H1 (cell line): ENCODE results near the gene RASSF4. TPM values are rescaled to one million over a fixed set of nuclear protein-coding genes. Genes with fewer than 3 reads are reported as not detected.

Experiments
- CTCF ChIA-PET: fragments of 300-600 bp; sonication (Branson Sonifier 250); formaldehyde crosslinking; loops from one replicate; lab custom pipeline; 2021; ENCODE audit not compliant: partially characterized antibody; lab: Charles Lee
- POLR2A ChIA-PET: fragments of 300-600 bp; sonication (Branson Sonifier 250); formaldehyde crosslinking; loops from one replicate; lab custom pipeline; 2021; ENCODE audit warnings: inconsistent platforms; ENCODE audit not compliant: partially characterized antibody; lab: Charles Lee
- DNase-seq, 2 experiments: peaks; one replicate each; pipeline versions ENCODE4 v3.0.0 to v3.0.0-alpha.2; 2010 to 2022; ENCODE audit warnings: low spot score in 2 of 2, low read depth in 1 of 2, mixed read lengths in 1 of 2
- FAIRE-seq: peaks from 2 replicates; lab custom pipeline; 2011; peaks lifted over from hg19 to GRCh38; lab: Jason Lieb, UNC
- H2AFZ ChIP-seq: 2 replicates; pipeline ENCODE4 v1.8.1; 2012; ENCODE audit warnings: low read length, inconsistent platforms
- H2AK5ac ChIP-seq: 2 replicates; pipeline ENCODE4 v1.6.1; 2013; ENCODE audit warnings: low read depth, low read length
- H2BK120ac ChIP-seq: replicated peaks from 2 replicates; pipeline ENCODE3; 2013; ENCODE audit warnings: low read depth, low read length, inconsistent platforms
- H2BK12ac ChIP-seq: 2 replicates; pipeline ENCODE4 v1.6.1; 2013; ENCODE audit warnings: low read depth, low read length
- H2BK15ac ChIP-seq: 2 replicates; pipeline ENCODE4 v1.6.1; 2013; ENCODE audit warnings: low read length
- H2BK20ac ChIP-seq: 2 replicates; pipeline ENCODE4 v1.6.1; 2013; ENCODE audit warnings: low read length
- H2BK5ac ChIP-seq: 2 replicates; pipeline ENCODE4 v1.6.1; 2013; ENCODE audit warnings: low read depth, low read length
- H3K14ac ChIP-seq: 2 replicates; pipeline ENCODE4 v1.6.1; 2013; ENCODE audit warnings: inconsistent platforms; ENCODE audit not compliant: insufficient read length
- H3K18ac ChIP-seq: 2 replicates; pipeline ENCODE4 v1.6.1; 2013; ENCODE audit warnings: low read length; ENCODE audit errors: extremely low read depth
- H3K23ac ChIP-seq: 2 replicates; pipeline ENCODE4 v1.6.1; 2013; ENCODE audit warnings: inconsistent platforms; ENCODE audit not compliant: insufficient read length
- H3K23me2 ChIP-seq: 2 replicates; pipeline ENCODE4 v1.6.1; 2013; ENCODE audit warnings: low read depth, low read length
- H3K27ac ChIP-seq: 2 replicates; pipeline ENCODE4 v1.6.1; 2011; ENCODE audit warnings: low read depth, low read length, inconsistent platforms
- H3K27me3 ChIP-seq, 4 experiments: replicated peaks in 1 of 4; 1 replicate in 1 of 4; 2 replicates in 3 of 4; pipeline versions ENCODE4 v1.6.1 to v1.8.1; 2011 to 2013; ENCODE audit warnings: low read length in 3 of 4, mild to moderate bottlenecking in 3 of 4, inconsistent platforms in 2 of 4, mixed read lengths in 2 of 4, moderate library complexity in 1 of 4; ENCODE audit not compliant: control insufficient read depth in 3 of 4, insufficient read depth in 3 of 4; ENCODE audit errors: extremely low read depth in 1 of 4
- H3K36me3 ChIP-seq, 4 experiments: 2 replicates each; pipeline versions ENCODE4 v1.6.1 to v1.8.1; 2011 to 2013; ENCODE audit warnings: mild to moderate bottlenecking in 4 of 4, low read length in 3 of 4, moderate library complexity in 2 of 4, control low read depth in 1 of 4, inconsistent platforms in 1 of 4; ENCODE audit not compliant: insufficient read depth in 4 of 4, control insufficient read depth in 2 of 4
- H3K4ac ChIP-seq: replicated peaks from 2 replicates; pipeline ENCODE3; 2013; ENCODE audit warnings: low read length, low read depth, mixed read lengths, inconsistent platforms; ENCODE audit not compliant: insufficient read length
- H3K4me1 ChIP-seq, 4 experiments: replicated peaks in 1 of 4; 1 replicate in 1 of 4; 2 replicates in 3 of 4; pipeline versions ENCODE4 v1.6.1 to v1.8.1; 2011 to 2013; ENCODE audit warnings: low read length in 3 of 4, inconsistent platforms in 2 of 4, mixed read lengths in 1 of 4; ENCODE audit not compliant: insufficient read depth in 4 of 4, control insufficient read depth in 3 of 4
- H3K4me2 ChIP-seq, 2 experiments: 2 replicates each; pipeline versions ENCODE4 v1.6.1 to v1.8.1; 2011 to 2013; ENCODE audit warnings: low read depth in 2 of 2, low read length in 2 of 2, control low read depth in 1 of 2, inconsistent platforms in 1 of 2, mild to moderate bottlenecking in 1 of 2; ENCODE audit not compliant: insufficient read depth in 1 of 2
- H3K4me3 ChIP-seq, 4 experiments: fragments of 200-600, 300-600 bp in 1 of 4; sonication (generic), shearing (Covaris generic), sonication (Bioruptor Twin) in 1 of 4; 2 replicates each; pipeline versions ENCODE4 v1.5.1 to v1.8.1; 2011 to 2016; ENCODE audit warnings: low read length in 4 of 4, low read depth in 3 of 4, control low read depth in 2 of 4, inconsistent platforms in 2 of 4, mild to moderate bottlenecking in 2 of 4, mixed read lengths in 1 of 4, moderate library complexity in 1 of 4; ENCODE audit not compliant: insufficient read depth in 2 of 4; ENCODE audit errors: extremely low read depth in 1 of 4
- H3K56ac ChIP-seq: replicated peaks from 2 replicates; pipeline ENCODE3; 2013; ENCODE audit warnings: low read depth, mild to moderate bottlenecking, mixed read lengths, low read length, inconsistent platforms; ENCODE audit not compliant: insufficient read length
- H3K79me1 ChIP-seq: 2 replicates; pipeline ENCODE4 v1.6.1; 2013; ENCODE audit warnings: low read depth, low read length, control low read depth
- H3K79me2 ChIP-seq, 2 experiments: 2 replicates each; pipeline versions ENCODE4 v1.6.1 to v1.8.1; 2012 to 2013; ENCODE audit warnings: low read length in 2 of 2, mild to moderate bottlenecking in 2 of 2, inconsistent platforms in 1 of 2; ENCODE audit not compliant: insufficient read depth in 2 of 2, control insufficient read depth in 1 of 2
- H3K9ac ChIP-seq, 4 experiments: replicated peaks in 1 of 4; 1 replicate in 1 of 4; 2 replicates in 3 of 4; pipeline versions ENCODE4 v1.6.1 to v1.8.1; 2011 to 2013; ENCODE audit warnings: low read depth in 3 of 4, low read length in 3 of 4, control low read depth in 2 of 4, mild to moderate bottlenecking in 2 of 4, moderate library complexity in 2 of 4, inconsistent platforms in 1 of 4; ENCODE audit errors: extremely low read depth in 1 of 4
- H3K9me3 ChIP-seq, 2 experiments: 2 replicates each; pipeline versions ENCODE4 v1.6.1 to v1.8.1; 2012 to 2013; ENCODE audit warnings: mild to moderate bottlenecking in 2 of 2, moderate library complexity in 2 of 2, control low read depth in 1 of 2, inconsistent platforms in 1 of 2, low read depth in 1 of 2, low read length in 1 of 2, mixed read lengths in 1 of 2; ENCODE audit not compliant: insufficient read depth in 2 of 2
- H4K20me1 ChIP-seq, 2 experiments: replicated peaks in 1 of 2; 2 replicates each; pipeline versions ENCODE3 to v1.8.1; 2011 to 2013; ENCODE audit warnings: inconsistent platforms in 2 of 2, low read length in 2 of 2, mild to moderate bottlenecking in 1 of 2; ENCODE audit not compliant: insufficient read depth in 2 of 2, control insufficient read depth in 1 of 2
- H4K5ac ChIP-seq: 2 replicates; pipeline ENCODE4 v1.6.1; 2013; ENCODE audit warnings: low read length, low read depth, mixed read lengths, inconsistent platforms; ENCODE audit not compliant: insufficient read length
- H4K8ac ChIP-seq: 2 replicates; pipeline ENCODE4 v1.8.0; 2013; ENCODE audit warnings: mild to moderate bottlenecking, moderate library complexity, low read length, inconsistent platforms; ENCODE audit not compliant: insufficient read depth; ENCODE audit errors: extremely low read depth
- H4K91ac ChIP-seq: replicated peaks from 2 replicates; pipeline ENCODE3; 2013; ENCODE audit warnings: low read length, mixed read lengths, inconsistent platforms; ENCODE audit not compliant: insufficient read length
- CHD2 ChIP-seq: IDR thresholded peaks from 2 replicates; pipeline ENCODE4 v1.6.1; 2012; ENCODE audit warnings: low read length, improper control_type of control experiment
- CREB1 ChIP-seq: IDR thresholded peaks from 2 replicates; pipeline ENCODE4 v1.6.1; 2012; ENCODE audit warnings: inconsistent platforms
- E2F6 ChIP-seq: IDR thresholded peaks from 2 replicates; pipeline ENCODE4 v1.6.1; 2012; ENCODE audit warnings: inconsistent platforms
- EGR1 ChIP-seq: IDR thresholded peaks from 2 replicates; pipeline ENCODE4 v1.6.1; 2011; ENCODE audit warnings: low read depth, low read length, borderline replicate concordance
- GABPA ChIP-seq: IDR thresholded peaks from 2 replicates; pipeline ENCODE4 v1.6.1; 2011; ENCODE audit warnings: mild to moderate bottlenecking, low read length, moderate library complexity, borderline replicate concordance; ENCODE audit not compliant: insufficient read depth
- JUND ChIP-seq: IDR thresholded peaks from 2 replicates; pipeline ENCODE4 v1.6.1; 2011; ENCODE audit warnings: mild to moderate bottlenecking, improper control_type of control experiment, low read length
- KDM1A ChIP-seq: fragments of 200-600, 300-600 bp; sonication (generic); IDR thresholded peaks from 2 replicates; pipeline ENCODE4 v1.7.1; 2016; ENCODE audit warnings: mild to moderate bottlenecking, low read length, borderline replicate concordance
- KDM5A ChIP-seq: fragments of 200-600 bp; IDR thresholded peaks from 2 replicates; pipeline ENCODE4 v1.7.1; 2012; ENCODE audit warnings: mild to moderate bottlenecking, low read length, inconsistent platforms, mixed read lengths
- POLR2A ChIP-seq, 2 experiments: IDR thresholded peaks; 1 replicate in 1 of 2; 2 replicates in 1 of 2; pipeline ENCODE4 v1.6.1; 2011; ENCODE audit warnings: low read depth in 2 of 2, low read length in 2 of 2, mild to moderate bottlenecking in 2 of 2; ENCODE audit errors: control extremely low read depth in 1 of 2
- POLR2AphosphoS5 ChIP-seq: IDR thresholded peaks from 2 replicates; pipeline ENCODE4 v1.6.1; 2011; ENCODE audit warnings: low read depth, low read length
- SIN3A ChIP-seq, 2 experiments: IDR thresholded peaks in 1 of 2; conservative IDR thresholded peaks in 1 of 2; 2 replicates each; pipeline ENCODE4 v1.6.1; 2011 to 2012; ENCODE audit warnings: low read length in 2 of 2, improper control_type of control experiment in 1 of 2, low read depth in 1 of 2, mild to moderate bottlenecking in 1 of 2
- WGBS, 2 experiments: shearing (Covaris generic) in 1 of 2; methylation state at CpG; one replicate each; pipeline versions ENCODE4 v1.1.6 to v1.1.7; 2013 to 2015; ENCODE audit warnings: low lambda C conversion rate in 2 of 2, mixed read lengths in 2 of 2, inconsistent platforms in 1 of 2, low coverage in 1 of 2, missing lambda C conversion rate in 1 of 2; ENCODE audit not compliant: insufficient replicate concordance in 2 of 2, insufficient coverage in 1 of 2, insufficient read length in 1 of 2; ENCODE audit errors: extremely low coverage in 1 of 2, missing lambda C conversion rate in 1 of 2; 5-methylcytosine and 5-hydroxymethylcytosine counted together
- polyA plus RNA-seq, 7 experiments: library from polyadenylated mRNA; depleted of rRNA in 3 of 7; stranded (reverse) in 5 of 7; unstranded in 2 of 7; fragments of >200 nt in 5 of 7; fragments of 200-250 nt in 2 of 7; gene quantifications; 1 replicate in 5 of 7; 2 replicates in 1 of 7; 4 replicates in 1 of 7; pipeline versions ENCODE4 v1.2.1 to v1.2.3, GENCODE V29; 2011 to 2013; ENCODE audit warnings: missing spikeins in 2 of 7, mixed read lengths in 2 of 7
- total RNA-seq: library from RNA; stranded (reverse); fragmentation: NEBNext Ultra II Directional; extraction: Animal tissue kit (Norgen Biotek cat#: 25700); gene quantifications from 2 replicates; pipeline ENCODE4 v1.2.1, GENCODE V29; 2021

RASSF4 gene
- total and polyA plus RNA-seq, 2 of the 8 experiments (the other 6 are each of a cell fraction or from before 2014, with no cell fraction given), result 14.3 to 14.5 TPM

- DNase-seq (no peak), FAIRE-seq (no peak)
- peaks cover 0 to 6% (median 0%) of the 10 kb centered on the region in 4 experiments; a peak in 3 of 8 replicates for H3K36me3 ChIP-seq
- no peak overlapping the region for H4K5ac ChIP-seq
- H3K4me1 ChIP-seq, result peaks cover 18 to 35% (median 25%) of the 10 kb centered on the region in 4 experiments
- ChIA-PET CTCF (interaction anchor here (0.6 to 11.2 kb wide), 8 partner anchors 9 to 44 kb away, joined by 3 to 143 read pairs (median 18); partner anchors contain the start of gene DEPP1), POLR2A (interaction anchor here (1.1 kb wide), 1 partner anchor 16 kb away, joined by 3 read pairs; no protein-coding TSS in a partner anchor)
- H2BK120ac ChIP-seq, result no peak overlapping the region
- peak overlapping the region; percentile 97 for H2AK5ac ChIP-seq
- H4K20me1 ChIP-seq, result peaks cover 0 to 2% of the 10 kb centered on the region in 2 experiments
- H2BK15ac ChIP-seq, result peak overlapping the region; percentile 97
- 83% methylated on average over 11 of the region's 11 CpGs; no CpG with 5 or more reads in 1 of the 2 experiments for WGBS, 2 experiments
- H2BK5ac ChIP-seq, result peak overlapping the region; percentile 56
- H3K56ac ChIP-seq, result no peak overlapping the region
- no peaks in the 10 kb centered on the region for H3K79me2 ChIP-seq
- no peak overlapping the region for H4K8ac ChIP-seq
- H2AFZ ChIP-seq, result no peak overlapping the region
- no peak overlapping the region for H3K9ac ChIP-seq
- no peaks in the 10 kb centered on the region; a peak in 1 of 7 replicates for H3K27me3 ChIP-seq
- H3K79me1 ChIP-seq, result peaks cover 5% of the 10 kb centered on the region; the same call in 1 of the 2 replicates
- H3K4me3 ChIP-seq, result no peak overlapping the region
- no peak overlapping the region for H3K23ac ChIP-seq
- no peak overlapping the region for H3K18ac ChIP-seq
- no peak overlapping the region for H3K14ac ChIP-seq
- H3K27ac ChIP-seq, result no peak overlapping the region; the same call in 1 of the 2 replicates
- peaks cover 7% of the 10 kb centered on the region; the same call in 1 of the 2 replicates for H3K23me2 ChIP-seq
- H2BK20ac ChIP-seq, result 0 out of 2 replicates have a peak overlapping the region, but pooled peaks have one; percentile 55
- peak overlapping the region; percentile 36 for H4K91ac ChIP-seq
- H3K4ac ChIP-seq, result no peak overlapping the region
- H3K9me3 ChIP-seq, result no peaks in the 10 kb centered on the region
- no peak overlapping the region for H3K4me2 ChIP-seq
- H2BK12ac ChIP-seq, result peak overlapping the region; percentile 35; the same call in 1 of the 2 replicates
- no peak for TF ChIP-seq POLR2A (IDR thresholded peaks at IDR 0.05; ENCODE audit: control extremely low read depth in 1 of 2, low read depth in 2 of 2, low read length in 2 of 2)
- no peak for TF ChIP-seq CREB1
- no peak for TF ChIP-seq CHD2
- TF ChIP-seq JUND, result no peak
- no peak for TF ChIP-seq SIN3A (conservative IDR thresholded peaks at IDR 0.05 in 1 of 2, IDR thresholded peaks at IDR 0.05 in 1 of 2; ENCODE audit: low read depth in 1 of 2, low read length in 2 of 2)
- TF ChIP-seq E2F6, result no peak
- no peak for TF ChIP-seq KDM1A
- no peak for TF ChIP-seq POLR2AphosphoS5
- no peak for TF ChIP-seq KDM5A
- TF ChIP-seq EGR1, result no peak
- TF ChIP-seq GABPA, result no peak
Observed at GRCh38 chr10:44968500-44969400, 9.1 kb downstream of the RASSF4 start.
